ENCODE results near the gene NUBP2.

Gene NUBP2

GRCh38 chr16:1825864-1826690 lies 43.3 kb downstream of the NUBP2 start:
- peak overlapping the region; percentile 84 for H3K27ac Mint-ChIP-seq
- peaks cover 53% of the 10 kb centered on the region for H3K4me1 Mint-ChIP-seq (ENCODE audit: low read depth)
- H3K9me3 Mint-ChIP-seq = no peaks in the 10 kb centered on the region
- no peak for DNase-seq
- peak overlapping the region; percentile 81 for H3K4me3 Mint-ChIP-seq
- H3K36me3 Mint-ChIP-seq (ENCODE audit: low read depth) = peaks cover 44% of the 10 kb centered on the region
- no peaks in the 10 kb centered on the region for H3K27me3 Mint-ChIP-seq

GRCh38 chr16:1826691-1827573 lies 44.2 kb downstream of the NUBP2 start, which contains the start of the genes FAHD1 and HAGH:
FAHD1 (plus strand) TSS chr16:1827206; CDS start chr16:1827239, 33 bp downstream.
HAGH (minus strand) TSS chr16:1826825; CDS start chr16:1826787, 38 bp downstream.
- Mint-ChIP-seq H3K27me3 (no peaks in the 10 kb centered on the region), H3K4me1 (ENCODE audit: low read depth) (peaks cover 53% of the 10 kb centered on the region), H3K9me3 (no peaks in the 10 kb centered on the region)

GRCh38 chr16:1828645-1829410 lies 46.1 kb downstream of the NUBP2 start:
- no peaks in the 10 kb centered on the region for H3K9me3 Mint-ChIP-seq
- peak overlapping the region; percentile 61 for H3K27ac Mint-ChIP-seq
- peaks cover 53% of the 10 kb centered on the region for H3K4me1 Mint-ChIP-seq (ENCODE audit: low read depth)
- peaks cover 42% of the 10 kb centered on the region for H3K36me3 Mint-ChIP-seq (ENCODE audit: low read depth)
- peak overlapping the region; percentile 97 for H3K4me3 Mint-ChIP-seq
- H3K27me3 Mint-ChIP-seq = no peaks in the 10 kb centered on the region
- no peak for DNase-seq

More at GRCh38 chr16:1826691-1827573, 44.2 kb downstream of the NUBP2 start, which contains the start of the genes FAHD1 and HAGH:
- H3K36me3 Mint-ChIP-seq (ENCODE audit: low read depth) = peaks cover 45% of the 10 kb centered on the region
- H3K27ac Mint-ChIP-seq = peak within 1 kb of the TSS; percentile 96
- H3K4me3 Mint-ChIP-seq = peak within 1 kb of the TSS; percentile 97
- peak; percentile 95 for DNase-seq

GRCh38 chr16:1830213-1830612 lies 47.5 kb downstream of the NUBP2 start:
- Mint-ChIP-seq H3K27me3 (no peaks in the 10 kb centered on the region), H3K4me3 (no peak overlapping the region)

GRCh38 chr16:1831186-1832075 lies 48.7 kb downstream of the NUBP2 start:
- Mint-ChIP-seq H3K27ac (no peak overlapping the region), H3K27me3 (no peaks in the 10 kb centered on the region)
- no peak for DNase-seq

More at GRCh38 chr16:1830213-1830612, 47.5 kb downstream of the NUBP2 start:
- no peaks in the 10 kb centered on the region for H3K9me3 Mint-ChIP-seq
- peaks cover 40% of the 10 kb centered on the region for H3K4me1 Mint-ChIP-seq (ENCODE audit: low read depth)
- peaks cover 42% of the 10 kb centered on the region for H3K36me3 Mint-ChIP-seq (ENCODE audit: low read depth)
- peak overlapping the region; percentile 11 for H3K27ac Mint-ChIP-seq
- DNase-seq = no peak

GRCh38 chr16:1832838-1833454 lies 50.2 kb downstream of the NUBP2 start:
- no peaks in the 10 kb centered on the region for H3K27me3 Mint-ChIP-seq
- peaks cover 33% of the 10 kb centered on the region for H3K36me3 Mint-ChIP-seq (ENCODE audit: low read depth)
- no peak for DNase-seq
- no peaks in the 10 kb centered on the region for H3K9me3 Mint-ChIP-seq
- H3K27ac Mint-ChIP-seq = peak overlapping the region; percentile 59
- no peak overlapping the region for H3K4me3 Mint-ChIP-seq
- H3K4me1 Mint-ChIP-seq (ENCODE audit: low read depth) = peaks cover 28% of the 10 kb centered on the region

More at GRCh38 chr16:1831186-1832075, 48.7 kb downstream of the NUBP2 start:
- Mint-ChIP-seq H3K4me3 (no peak overlapping the region), H3K9me3 (no peaks in the 10 kb centered on the region), H3K4me1 (ENCODE audit: low read depth) (peaks cover 33% of the 10 kb centered on the region), H3K36me3 (ENCODE audit: low read depth) (peaks cover 42% of the 10 kb centered on the region)

GRCh38 chr16:1834096-1834495 lies 51.3 kb downstream of the NUBP2 start:
- peaks cover 18% of the 10 kb centered on the region for H3K4me1 Mint-ChIP-seq (ENCODE audit: low read depth)
- H3K9me3 Mint-ChIP-seq = no peaks in the 10 kb centered on the region
- H3K27ac Mint-ChIP-seq = no peak overlapping the region
- no peak for DNase-seq
- H3K36me3 Mint-ChIP-seq (ENCODE audit: low read depth) = peaks cover 28% of the 10 kb centered on the region
- H3K4me3 Mint-ChIP-seq = no peak overlapping the region
- H3K27me3 Mint-ChIP-seq = no peaks in the 10 kb centered on the region
